DND-41 (cell line): ENCODE data around the gene PYGO1.
A peak's percentile ranks its signal among the peaks of the same experiment; 100 is the strongest.

Source experiments
- ATAC-seq: fragments of 200-7000 bp; cut with Tn5 transposase; 3 replicates; pipeline ENCODE4 v1.9.1; 2021; ENCODE audit warnings: low read depth; ENCODE audit not compliant: insufficient read depth
- DNase-seq: peaks from one replicate; pipeline ENCODE4 v3.0.0-alpha.2; 2020
- H2AFZ ChIP-seq: 2 replicates; pipeline ENCODE4 v1.6.0; 2012; ENCODE audit warnings: low read depth, low read length
- H3K27ac ChIP-seq: 2 replicates; pipeline ENCODE4 v1.5.1; 2012; ENCODE audit warnings: low read length, inconsistent platforms
- H3K27me3 ChIP-seq: fragments of 200-600 bp; sonication (generic); 2 replicates; pipeline ENCODE4 v1.6.0; 2012; ENCODE audit warnings: low read length, mild to moderate bottlenecking, inconsistent platforms; ENCODE audit not compliant: insufficient read depth, poor library complexity
- H3K36me3 ChIP-seq: 2 replicates; pipeline ENCODE4 v1.5.1; 2012; ENCODE audit warnings: low read length, inconsistent platforms; ENCODE audit not compliant: insufficient read depth
- H3K4me1 ChIP-seq: 2 replicates; pipeline ENCODE4 v1.5.1; 2012; ENCODE audit warnings: mild to moderate bottlenecking, low read length; ENCODE audit not compliant: insufficient read depth
- H3K4me2 ChIP-seq: 2 replicates; pipeline ENCODE4 v1.6.0; 2012; ENCODE audit warnings: mild to moderate bottlenecking, moderate library complexity, low read length, inconsistent platforms; ENCODE audit not compliant: insufficient read depth
- H3K4me3 ChIP-seq, 2 experiments: fragments of 200-600 bp in 1 of 2; shearing (Covaris generic) in 1 of 2; 2 replicates each; pipeline ENCODE4 v1.5.1; 2012 to 2016; ENCODE audit warnings: inconsistent platforms in 2 of 2, low read length in 2 of 2, mild to moderate bottlenecking in 2 of 2, low read depth in 1 of 2, moderate library complexity in 1 of 2
- H3K79me2 ChIP-seq: 2 replicates; pipeline ENCODE4 v1.6.0; 2012; ENCODE audit warnings: low read length, inconsistent platforms; ENCODE audit not compliant: insufficient read depth
- H3K9ac ChIP-seq: 2 replicates; pipeline ENCODE4 v1.6.0; 2012; ENCODE audit warnings: low read depth, mild to moderate bottlenecking, inconsistent platforms, low read length, moderate library complexity
- H3K9me3 ChIP-seq: 2 replicates; pipeline ENCODE4 v1.5.1; 2012; ENCODE audit warnings: low read length, moderate library complexity, mild to moderate bottlenecking, inconsistent platforms; ENCODE audit not compliant: insufficient read depth, severe bottlenecking
- H4K20me1 ChIP-seq: 2 replicates; pipeline ENCODE4 v1.6.0; 2012; ENCODE audit warnings: low read length; ENCODE audit not compliant: insufficient read depth
- EZH2 ChIP-seq: IDR thresholded peaks from 3 replicates; pipeline ENCODE4 v1.6.1; 2012; ENCODE audit warnings: borderline replicate concordance, low read depth, mild to moderate bottlenecking, moderate library complexity, low read length, inconsistent platforms; ENCODE audit not compliant: severe bottlenecking
- TF ChIP-seq, protein P1 (sequence below): IDR thresholded peaks from 2 replicates; pipeline ENCODE4 v1.5.1; 2012; ENCODE audit warnings: borderline replicate concordance, low read length, moderate library complexity, mild to moderate bottlenecking; ENCODE audit not compliant: poor library complexity, severe bottlenecking; ENCODE audit errors: extremely low read depth

PYGO1 gene

GRCh38 chr15:55564347-55565145 lies 23.6 kb downstream of the PYGO1 start:
- H3K4me2 ChIP-seq: no peak overlapping the region
- H3K9me3 ChIP-seq: no peaks in the 10 kb centered on the region
- no peaks in the 10 kb centered on the region for H3K4me1 ChIP-seq
- ATAC-seq (no peak), DNase-seq (no peak)
- no peak for TF ChIP-seq EZH2
- TF ChIP-seq, protein P1, sequence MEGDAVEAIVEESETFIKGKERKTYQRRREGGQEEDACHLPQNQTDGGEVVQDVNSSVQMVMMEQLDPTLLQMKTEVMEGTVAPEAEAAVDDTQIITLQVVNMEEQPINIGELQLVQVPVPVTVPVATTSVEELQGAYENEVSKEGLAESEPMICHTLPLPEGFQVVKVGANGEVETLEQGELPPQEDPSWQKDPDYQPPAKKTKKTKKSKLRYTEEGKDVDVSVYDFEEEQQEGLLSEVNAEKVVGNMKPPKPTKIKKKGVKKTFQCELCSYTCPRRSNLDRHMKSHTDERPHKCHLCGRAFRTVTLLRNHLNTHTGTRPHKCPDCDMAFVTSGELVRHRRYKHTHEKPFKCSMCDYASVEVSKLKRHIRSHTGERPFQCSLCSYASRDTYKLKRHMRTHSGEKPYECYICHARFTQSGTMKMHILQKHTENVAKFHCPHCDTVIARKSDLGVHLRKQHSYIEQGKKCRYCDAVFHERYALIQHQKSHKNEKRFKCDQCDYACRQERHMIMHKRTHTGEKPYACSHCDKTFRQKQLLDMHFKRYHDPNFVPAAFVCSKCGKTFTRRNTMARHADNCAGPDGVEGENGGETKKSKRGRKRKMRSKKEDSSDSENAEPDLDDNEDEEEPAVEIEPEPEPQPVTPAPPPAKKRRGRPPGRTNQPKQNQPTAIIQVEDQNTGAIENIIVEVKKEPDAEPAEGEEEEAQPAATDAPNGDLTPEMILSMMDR: peak; percentile 24
- no peaks in the 10 kb centered on the region for H3K27me3 ChIP-seq
- no peak overlapping the region for H3K4me3 ChIP-seq
- H3K36me3 ChIP-seq: no peaks in the 10 kb centered on the region
- no peaks in the 10 kb centered on the region for H3K79me2 ChIP-seq
- H3K9ac ChIP-seq: no peak overlapping the region
- no peak overlapping the region for H3K27ac ChIP-seq
- no peak overlapping the region for H2AFZ ChIP-seq
- H4K20me1 ChIP-seq: no peaks in the 10 kb centered on the region

GRCh38 chr15:55562601-55563000 lies 25.5 kb downstream of the PYGO1 start:
- no peaks in the 10 kb centered on the region for H3K9me3 ChIP-seq
- no peak overlapping the region for H2AFZ ChIP-seq
- DNase-seq (no peak), ATAC-seq (no peak)
- H3K4me2 ChIP-seq: no peak overlapping the region
- no peaks in the 10 kb centered on the region for H4K20me1 ChIP-seq
- TF ChIP-seq EZH2: no peak
- TF ChIP-seq, protein P1: no peak
- no peaks in the 10 kb centered on the region for H3K79me2 ChIP-seq
- H3K4me1 ChIP-seq: no peaks in the 10 kb centered on the region
- H3K27ac ChIP-seq: no peak overlapping the region
- no peak overlapping the region for H3K4me3 ChIP-seq
- no peaks in the 10 kb centered on the region for H3K36me3 ChIP-seq
- H3K9ac ChIP-seq: no peak overlapping the region
- H3K27me3 ChIP-seq: no peaks in the 10 kb centered on the region

GRCh38 chr15:55555089-55555488 lies 33.1 kb downstream of the PYGO1 start:
- Histone ChIP-seq H3K27me3 (no peaks in the 10 kb centered on the region), H2AFZ (no peak overlapping the region), H3K9ac (no peak overlapping the region), H3K27ac (no peak overlapping the region), H3K36me3 (no peaks in the 10 kb centered on the region), H3K4me2 (no peak overlapping the region), H3K9me3 (no peaks in the 10 kb centered on the region), H3K4me3 (no peak overlapping the region), H4K20me1 (no peaks in the 10 kb centered on the region), H3K4me1 (no peaks in the 10 kb centered on the region), H3K79me2 (no peaks in the 10 kb centered on the region)
- DNase-seq (no peak), ATAC-seq (no peak)
- TF ChIP-seq EZH2: no peak
- TF ChIP-seq, protein P1: no peak
